BE2C (cell line): ENCODE measurements around the gene SH3RF3.

Experiments
- DNase-seq: peaks from one replicate; pipeline ENCODE4 v3.0.0-alpha.2; 2020
- H3K27me3 ChIP-seq: fragments of 250-450 bp; sonication (Bioruptor Pico); 2 replicates; pipeline ENCODE4 v1.5.1; 2020; ENCODE audit warnings: mild to moderate bottlenecking
- H3K36me3 ChIP-seq: fragments of 250-450 bp; sonication (Bioruptor Pico); 2 replicates; pipeline ENCODE4 v1.5.1; 2020; ENCODE audit warnings: mild to moderate bottlenecking
- H3K4me1 ChIP-seq: fragments of 250-450 bp; sonication (Bioruptor Pico); 2 replicates; pipeline ENCODE4 v1.5.1; 2020
- H3K4me3 ChIP-seq: 2 replicates; pipeline ENCODE4 v1.5.1; 2011; ENCODE audit warnings: low read depth, low read length
- H3K9me3 ChIP-seq: fragments of 250-450 bp; sonication (Bioruptor Pico); 2 replicates; pipeline ENCODE4 v1.5.1; 2020
- CTCF ChIP-seq: IDR thresholded peaks from 2 replicates; pipeline ENCODE4 v1.5.1; 2012; ENCODE audit warnings: mild to moderate bottlenecking, low read depth, low read length

Gene SH3RF3

GRCh38 chr2:109242210-109242653 is 113.2 kb downstream of the SH3RF3 start:
- Histone ChIP-seq H3K27me3 (no peaks in the 10 kb centered on the region), H3K36me3 (no peaks in the 10 kb centered on the region), H3K9me3 (no peaks in the 10 kb centered on the region), H3K4me1 (no peaks in the 10 kb centered on the region), H3K4me3 (no peak overlapping the region)
- DNase-seq: no peak
- TF ChIP-seq CTCF: no peak

- Histone ChIP-seq H3K27me3 (no peaks in the 10 kb centered on the region), H3K4me3 (no peak overlapping the region), H3K36me3 (no peaks in the 10 kb centered on the region), H3K9me3 (no peaks in the 10 kb centered on the region), H3K4me1 (no peaks in the 10 kb centered on the region)
- no peak for TF ChIP-seq CTCF
- no peak for DNase-seq
Measured at GRCh38 chr2:109242654-109243331, 113.8 kb downstream of the SH3RF3 start.

- Histone ChIP-seq H3K4me3 (no peak overlapping the region), H3K27me3 (no peaks in the 10 kb centered on the region), H3K4me1 (no peaks in the 10 kb centered on the region), H3K36me3 (no peaks in the 10 kb centered on the region), H3K9me3 (no peaks in the 10 kb centered on the region)
- no peak for DNase-seq
- no peak for TF ChIP-seq CTCF
Measured at GRCh38 chr2:109243526-109244303, 114.7 kb downstream of the SH3RF3 start.

- no peak for TF ChIP-seq CTCF
- H3K4me3 ChIP-seq: no peak overlapping the region
- no peaks in the 10 kb centered on the region for H3K27me3 ChIP-seq
- H3K36me3 ChIP-seq: no peaks in the 10 kb centered on the region
- H3K4me1 ChIP-seq: no peaks in the 10 kb centered on the region
- no peaks in the 10 kb centered on the region for H3K9me3 ChIP-seq
- no peak for DNase-seq
Measured at GRCh38 chr2:109244304-109244582, 115.2 kb downstream of the SH3RF3 start.

GRCh38 chr2:109244750-109245382 is 115.9 kb downstream of the SH3RF3 start:
- no peak for TF ChIP-seq CTCF
- Histone ChIP-seq H3K36me3 (no peaks in the 10 kb centered on the region), H3K9me3 (no peaks in the 10 kb centered on the region), H3K4me1 (no peaks in the 10 kb centered on the region), H3K27me3 (no peaks in the 10 kb centered on the region), H3K4me3 (no peak overlapping the region)
- DNase-seq: no peak

GRCh38 chr2:109246176-109246575 is 117.2 kb downstream of the SH3RF3 start:
- no peaks in the 10 kb centered on the region for H3K36me3 ChIP-seq
- H3K27me3 ChIP-seq: no peaks in the 10 kb centered on the region
- no peaks in the 10 kb centered on the region for H3K4me1 ChIP-seq
- H3K4me3 ChIP-seq: no peak overlapping the region
- no peaks in the 10 kb centered on the region for H3K9me3 ChIP-seq
- DNase-seq: no peak
- TF ChIP-seq CTCF: no peak
